Heart left ventricle (tissue), 16 donors: ENCODE measurements around the gene ELP2. TPM values are rescaled to one million over a fixed set of nuclear protein-coding genes. Genes with fewer than 3 reads are reported as not detected.

Experiments used
- ATAC-seq, 4 donors: fragments of 200-7000 bp; cut with Tn5 transposase; one replicate each; pipeline ENCODE4 v1.9.1; 2020 to 2022; ENCODE audit warnings: moderate library complexity in 4 of 4, mild to moderate bottlenecking in 3 of 4, moderate number of reproducible peaks in 1 of 4
- DNase-seq, 5 donors: peaks; one replicate each; pipeline ENCODE4 v3.0.0-alpha.2; 2020
- H3K27ac ChIP-seq, 12 donors: fragments of 200-600 bp; sonication (generic) in 4 of 12; one replicate each; pipeline versions ENCODE4 v1.5.0 to v1.8.0; 2016 to 2022; ENCODE audit warnings: mild to moderate bottlenecking in 2 of 12
- H3K27me3 ChIP-seq, 9 donors: fragments of 200-600 bp; sonication (generic) in 2 of 9; one replicate each; pipeline versions ENCODE4 v1.5.1 to v1.8.0; 2016 to 2022; ENCODE audit warnings: mild to moderate bottlenecking in 3 of 9
- H3K36me3 ChIP-seq, 9 donors: fragments of 200-600 bp; sonication (generic) in 2 of 9; one replicate each; pipeline versions ENCODE4 v1.5.0 to v1.8.0; 2018 to 2022; ENCODE audit warnings: mild to moderate bottlenecking in 2 of 9
- H3K4me1 ChIP-seq, 12 donors: fragments of 200-600 bp; sonication (generic) in 4 of 12; one replicate each; pipeline versions ENCODE4 v1.5.0 to v1.8.0; 2016 to 2022; ENCODE audit warnings: mild to moderate bottlenecking in 3 of 12
- H3K4me3 ChIP-seq, 12 donors: fragments of 200-600 bp; sonication (generic) in 4 of 12; one replicate each; pipeline versions ENCODE4 v1.5.0 to v1.8.0; 2017 to 2022; ENCODE audit warnings: mild to moderate bottlenecking in 9 of 12, moderate library complexity in 4 of 12
- H3K9me3 ChIP-seq, 12 donors: fragments of 200-600 bp; sonication (generic) in 4 of 12; one replicate each; pipeline versions ENCODE4 v1.5.0 to v1.8.0; 2016 to 2022; ENCODE audit warnings: mild to moderate bottlenecking in 1 of 12
- POLR2A ChIP-seq, 2 donors: fragments of 450-650 bp; IDR thresholded peaks; one replicate each; pipeline ENCODE4 v1.6.1; 2017; ENCODE audit warnings: antibody characterized with exemption in 2 of 2, mild to moderate bottlenecking in 2 of 2, moderate library complexity in 2 of 2
- WGBS, 4 donors: extraction: QIAGEN DNeasy Blood & Tissue Kit in 2 of 4; methylation state at CpG; one replicate each; pipeline versions ENCODE4 v1.1.5 to v1.1.7; 2013 to 2018; 5-methylcytosine and 5-hydroxymethylcytosine counted together
- intact Hi-C, 10 donors: fragments of 100-400 bp; cut with DNase I; formaldehyde crosslinking; loops; one replicate each; pipeline versions ENCODE4 v1.11.1 to v1.14.2; 2022
- polyA plus RNA-seq, 2 donors: library from polyadenylated mRNA; stranded (reverse); fragments of 200-250 nt; gene quantifications; one replicate each; pipeline ENCODE4 v1.2.3, GENCODE V29; 2013
- total RNA-seq, 9 donors: library from RNA; depleted of rRNA in 2 of 9; stranded (reverse); fragments of >200 nt in 2 of 9; fragmentation: NEBNext Ultra II Directional in 3 of 9; extraction: Animal tissue kit (Norgen Biotek cat#: 25700) in 3 of 9; gene quantifications; one replicate each; pipeline versions ENCODE4 v1.1.0 to v1.2.4, GENCODE V29; 2016 to 2023
- TF ChIP-seq, protein P1 (sequence below), 12 donors: fragments of 200-600 bp; sonication (generic) in 4 of 12; IDR thresholded peaks; one replicate each; pipeline versions ENCODE4 v1.5.0 to v1.8.0; 2018 to 2022; ENCODE audit warnings: antibody characterized with exemption in 12 of 12, mild to moderate bottlenecking in 5 of 12
- donor health status: ischemic (EF 13 %, LVEDD 7.1; RV severe dilation, severe dysfunction).
- donor health status: healthy with polysubstance abuse.
- donor health status: DM: no; HTN: yes; CAD: no.
- donor health status: DM: no; HTN: no; CAD: no.
- donor health status: ischemic (EF 25% LVEDD 6.9; RV normal size, moderate dysfunction).
- donor health status: ischemic (EF 25% LVEDD 5.7; RV mildly dilated, moderate dysfunction).
- donor health status: healthy.
- donor health status: DM: yes; HTN: yes; CAD: no.
- donor health status: ischemic (EF 35%, LVEDD 5.7; RV mildly dilated, moderate dysfunction).
- donor health status: nonischemic (EF 11% LVEDD 7.7; RV severe dilation, severe dysfunction).
- donor health status: DM: yes; HTN: yes; CAD: no.
- donor health status: PGD.
- donor health status: ischemic (EF 29% LVEDD 5.4; RV normal size, mild dysfunction).
- donor health status: nonischemic (EF 23%, LVEDD 6.1; RV moderate dilation, normal function).

The ELP2 gene
- total and polyA plus RNA-seq, 11 donors, result 26.2 to 60.7 (median 46.1) TPM

DNA sequence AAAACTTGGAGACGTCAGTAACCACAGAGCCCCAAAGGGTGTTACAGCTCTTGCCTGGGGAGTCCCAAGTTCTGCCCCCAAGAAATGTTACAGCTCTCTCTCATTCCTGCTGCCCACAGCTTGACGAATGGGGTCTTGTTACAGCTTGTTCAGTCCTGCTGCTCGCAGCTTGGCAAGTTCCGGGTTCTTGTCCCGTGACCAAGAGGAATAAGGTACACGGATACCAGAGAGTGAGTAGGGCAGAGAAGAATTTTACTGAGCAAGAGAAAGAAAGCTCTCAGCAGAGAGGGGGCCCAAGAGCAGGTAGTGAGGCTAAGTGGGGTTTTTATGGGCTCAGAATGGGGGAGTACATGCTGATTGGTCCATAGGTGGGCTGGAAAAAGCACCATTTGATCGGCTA lies 27.8 kb upstream of the ELP2 start:
- TF ChIP-seq POLR2A (IDR thresholded peaks at IDR 0.05), result no peak
- TF ChIP-seq, protein P1, sequence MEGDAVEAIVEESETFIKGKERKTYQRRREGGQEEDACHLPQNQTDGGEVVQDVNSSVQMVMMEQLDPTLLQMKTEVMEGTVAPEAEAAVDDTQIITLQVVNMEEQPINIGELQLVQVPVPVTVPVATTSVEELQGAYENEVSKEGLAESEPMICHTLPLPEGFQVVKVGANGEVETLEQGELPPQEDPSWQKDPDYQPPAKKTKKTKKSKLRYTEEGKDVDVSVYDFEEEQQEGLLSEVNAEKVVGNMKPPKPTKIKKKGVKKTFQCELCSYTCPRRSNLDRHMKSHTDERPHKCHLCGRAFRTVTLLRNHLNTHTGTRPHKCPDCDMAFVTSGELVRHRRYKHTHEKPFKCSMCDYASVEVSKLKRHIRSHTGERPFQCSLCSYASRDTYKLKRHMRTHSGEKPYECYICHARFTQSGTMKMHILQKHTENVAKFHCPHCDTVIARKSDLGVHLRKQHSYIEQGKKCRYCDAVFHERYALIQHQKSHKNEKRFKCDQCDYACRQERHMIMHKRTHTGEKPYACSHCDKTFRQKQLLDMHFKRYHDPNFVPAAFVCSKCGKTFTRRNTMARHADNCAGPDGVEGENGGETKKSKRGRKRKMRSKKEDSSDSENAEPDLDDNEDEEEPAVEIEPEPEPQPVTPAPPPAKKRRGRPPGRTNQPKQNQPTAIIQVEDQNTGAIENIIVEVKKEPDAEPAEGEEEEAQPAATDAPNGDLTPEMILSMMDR (IDR thresholded peaks at IDR 0.05), result no peak
- H3K4me1 ChIP-seq, result no peaks in the 10 kb centered on the region
- no peak overlapping the region for H3K4me3 ChIP-seq
- H3K9me3 ChIP-seq, result peaks cover 0 to 18% (median 0%) of the 10 kb centered on the region in 12 donors
- no peak for DNase-seq
- 89 to 95% (median 93%) methylated on average over 7 of the region's 7 CpGs for WGBS, 4 donors
- no peaks in the 10 kb centered on the region for H3K36me3 ChIP-seq
- no peak overlapping the region for H3K27ac ChIP-seq
- intact Hi-C loops, result no loop called here
- H3K27me3 ChIP-seq, result no peaks in the 10 kb centered on the region
- ATAC-seq, result no peak

DNA sequence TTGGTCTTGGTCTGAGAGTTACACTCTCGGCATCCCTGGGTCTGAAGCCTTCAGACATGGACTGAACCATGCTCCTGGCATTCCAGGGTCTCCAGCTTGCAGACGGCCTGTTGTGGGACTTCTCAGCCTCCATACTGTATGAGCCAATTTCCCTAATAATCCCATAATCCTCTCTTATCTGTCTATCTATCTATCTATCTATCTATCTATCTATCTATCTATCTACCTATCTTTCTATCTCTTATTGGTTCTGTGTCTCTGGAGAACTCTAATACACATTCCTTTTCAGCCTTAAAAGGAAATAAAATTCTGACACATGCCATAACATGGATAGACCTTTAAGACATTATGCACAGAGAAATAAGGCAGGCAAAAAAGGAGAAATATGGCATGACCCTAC lies 24.9 kb upstream of the ELP2 start:
- intact Hi-C loops, result no loop called here
- no peak for DNase-seq
- H3K36me3 ChIP-seq, result peaks cover 0 to 24% (median 5%) of the 10 kb centered on the region in 9 donors
- no peak overlapping the region for H3K27ac ChIP-seq
- TF ChIP-seq POLR2A (IDR thresholded peaks at IDR 0.05), result no peak
- TF ChIP-seq, protein P1 (IDR thresholded peaks at IDR 0.05), result no peak
- no peaks in the 10 kb centered on the region for H3K27me3 ChIP-seq
- WGBS, 4 donors, result 87 to 94% (median 91%) methylated on average over 2 of the region's 2 CpGs
- no peak overlapping the region for H3K4me3 ChIP-seq
- peaks cover 0 to 18% (median 0%) of the 10 kb centered on the region in 12 donors for H3K9me3 ChIP-seq
- no peak for ATAC-seq
- H3K4me1 ChIP-seq, result no peaks in the 10 kb centered on the region

DNA sequence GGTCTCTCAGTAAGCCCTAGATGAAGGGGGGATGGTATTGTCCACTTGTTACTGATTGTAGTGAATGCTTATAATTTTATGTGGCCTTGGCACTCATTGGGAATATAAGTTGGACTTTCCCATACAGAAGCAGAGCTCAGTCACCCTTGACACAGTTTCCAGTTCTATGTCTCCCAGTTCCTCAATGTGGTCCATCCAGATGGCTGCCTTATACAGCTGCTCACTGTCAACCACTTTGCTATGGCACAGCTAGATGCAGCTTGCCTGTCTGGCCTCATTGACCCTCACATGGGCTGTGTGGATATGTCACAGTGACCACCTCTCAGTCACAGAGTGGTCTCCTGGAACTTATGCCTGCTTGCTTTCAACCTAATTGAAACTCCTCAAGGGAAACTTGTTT lies 22.2 kb upstream of the ELP2 start:
- H3K27me3 ChIP-seq, result no peaks in the 10 kb centered on the region
- TF ChIP-seq, protein P1 (IDR thresholded peaks at IDR 0.05), result no peak
- no peak for TF ChIP-seq POLR2A (IDR thresholded peaks at IDR 0.05)
- no peaks in the 10 kb centered on the region for H3K4me1 ChIP-seq
- peaks cover 0 to 51% (median 31%) of the 10 kb centered on the region in 9 donors for H3K36me3 ChIP-seq
- DNase-seq (no peak), ATAC-seq (no peak)
- intact Hi-C loops, result no loop called here
- H3K27ac ChIP-seq, result no peak overlapping the region
- peaks cover 0 to 12% (median 0%) of the 10 kb centered on the region in 12 donors for H3K9me3 ChIP-seq
- H3K4me3 ChIP-seq, result no peak overlapping the region

DNA sequence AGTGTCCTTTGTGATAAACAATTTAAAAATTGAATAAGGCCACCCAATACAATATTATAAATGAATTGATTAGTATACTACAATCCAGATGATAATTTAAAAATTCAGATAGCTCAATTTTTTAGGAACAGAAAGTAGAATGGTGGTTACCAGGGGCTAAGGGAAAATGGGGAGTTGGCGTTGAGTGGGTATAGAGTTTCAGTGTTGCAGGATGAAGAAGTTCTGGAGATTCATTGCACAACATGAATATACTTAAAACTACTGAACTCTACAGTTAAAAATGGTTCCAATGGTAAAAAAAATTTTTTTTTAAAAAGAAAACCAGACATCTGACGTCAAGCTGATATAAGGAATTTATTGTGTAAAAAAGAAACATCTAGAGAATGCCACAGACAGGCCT lies 21.5 kb upstream of the ELP2 start:
- Histone ChIP-seq H3K36me3 (peaks cover 0 to 59% (median 38%) of the 10 kb centered on the region in 9 donors), H3K27me3 (no peaks in the 10 kb centered on the region), H3K4me3 (no peak overlapping the region), H3K9me3 (peaks cover 0 to 5% (median 0%) of the 10 kb centered on the region in 12 donors), H3K27ac (no peak overlapping the region), H3K4me1 (no peaks in the 10 kb centered on the region)
- TF ChIP-seq POLR2A (IDR thresholded peaks at IDR 0.05), result no peak
- TF ChIP-seq, protein P1 (IDR thresholded peaks at IDR 0.05), result no peak
- intact Hi-C loops, result no loop called here
- 44 to 49% (median 48%) methylated on average over 2 of the region's 2 CpGs for WGBS, 4 donors
- ATAC-seq (no peak), DNase-seq (no peak)
